HepG2 (cell line): ENCODE measurements around the gene SLC2A2. TPM values are rescaled to one million over a fixed set of nuclear protein-coding genes. Genes with fewer than 3 reads are reported as not detected.

Experiments
- MED8 ChIP-seq: sonication (generic); formaldehyde crosslinking; IDR thresholded peaks from 2 replicates; pipeline ENCODE4 v1.8.1; 2023; ENCODE audit warnings: mild to moderate bottlenecking, missing genetic modification reagents; ENCODE audit not compliant: insufficient replicate concordance
- NFE2 ChIP-seq: sonication (generic); formaldehyde crosslinking; IDR thresholded peaks from 2 replicates; pipeline ENCODE4 v1.4.0; 2020; ENCODE audit warnings: missing genetic modification reagents
- NONO ChIP-seq, 2 experiments: fragments of 450-650 bp in 1 of 2; sonication (generic) in 1 of 2; formaldehyde crosslinking in 1 of 2; IDR thresholded peaks in 1 of 2; conservative IDR thresholded peaks in 1 of 2; 2 replicates each; pipeline versions ENCODE4 v1.6.1 to v1.8.0; 2017 to 2022; ENCODE audit warnings: mild to moderate bottlenecking in 1 of 2, missing genetic modification reagents in 1 of 2, moderate library complexity in 1 of 2
- NPAS2 ChIP-seq: sonication (generic); formaldehyde crosslinking; IDR thresholded peaks from 2 replicates; pipeline ENCODE4 v1.8.0; 2022; ENCODE audit warnings: mild to moderate bottlenecking, missing genetic modification reagents, borderline replicate concordance
- POLR2G ChIP-seq: fragments of 200-400 bp; formaldehyde crosslinking; IDR thresholded peaks from 2 replicates; pipeline ENCODE4 v1.6.1; 2018; ENCODE audit warnings: mild to moderate bottlenecking, low read depth, low read length, moderate library complexity
- SMARCC2 ChIP-seq: fragments of 450-650 bp; IDR thresholded peaks from 2 replicates; pipeline ENCODE4 v1.6.1; 2017; ENCODE audit warnings: antibody characterized with exemption, mild to moderate bottlenecking
- TOPORS ChIP-seq: sonication (generic); formaldehyde crosslinking; IDR thresholded peaks from 2 replicates; pipeline ENCODE4 v1.8.0; 2023; ENCODE audit warnings: mild to moderate bottlenecking, missing genetic modification reagents
- ZNF256 ChIP-seq: sonication (generic); formaldehyde crosslinking; conservative IDR thresholded peaks from 2 replicates; pipeline ENCODE4 v1.4.0; 2020; ENCODE audit warnings: missing genetic modification reagents
- ZNF496 ChIP-seq: sonication (generic); formaldehyde crosslinking; IDR thresholded peaks from 2 replicates; pipeline ENCODE4 v1.8.1; 2023; ENCODE audit warnings: mild to moderate bottlenecking, moderate library complexity, missing genetic modification reagents; ENCODE audit not compliant: insufficient replicate concordance
- polyA plus RNA-seq, 8 experiments: library from polyadenylated mRNA; depleted of rRNA in 3 of 8; stranded (reverse) in 7 of 8; unstranded in 1 of 8; fragments of >200 nt; fragmentation: Illumina TruSeq in 4 of 8; extraction: Trizol in 4 of 8; gene quantifications; 2 replicates each; pipeline versions ENCODE4 v1.2.1 to v1.2.3, GENCODE V29; 2011 to 2016; ENCODE audit warnings: low read depth in 4 of 8, missing spikeins in 1 of 8, mixed read lengths in 1 of 8; ENCODE audit not compliant: insufficient read depth in 1 of 8
- total RNA-seq, 5 experiments: library from RNA; depleted of rRNA; stranded (reverse); fragments of >200 nt; fragmentation: Illumina TruSeq; extraction: Trizol; gene quantifications; 2 replicates each; pipeline ENCODE4 v1.2.3, GENCODE V29; 2016; ENCODE audit warnings: low read depth in 1 of 5
- TF ChIP-seq, protein P1 (sequence below): sonication (generic); formaldehyde crosslinking; IDR thresholded peaks from one replicate; pipeline ENCODE4 v1.5.1; 2020; ENCODE audit warnings: mild to moderate bottlenecking, missing genetic modification reagents; ENCODE audit errors: not compliant biosample characterization
- TF ChIP-seq, protein P2 (sequence below): sonication (generic); formaldehyde crosslinking; IDR thresholded peaks from 2 replicates; pipeline ENCODE4 v1.5.0; 2020; ENCODE audit warnings: missing genetic modification reagents
- TF ChIP-seq, protein P3 (sequence below): sonication (generic); formaldehyde crosslinking; IDR thresholded peaks from 2 replicates; pipeline ENCODE4 v1.8.1; 2023; ENCODE audit warnings: mild to moderate bottlenecking, missing genetic modification reagents
- TF ChIP-seq, protein P4 (sequence below): sonication (generic); formaldehyde crosslinking; IDR thresholded peaks from 2 replicates; pipeline ENCODE4 v1.8.1; 2023; ENCODE audit warnings: mild to moderate bottlenecking, moderate library complexity, missing genetic modification reagents

The SLC2A2 gene
- total and polyA plus RNA-seq, 2 of the 13 experiments (the other 11 are each of a cell fraction or from before 2014, with no cell fraction given) = 19.5 to 23.2 TPM

DNA sequence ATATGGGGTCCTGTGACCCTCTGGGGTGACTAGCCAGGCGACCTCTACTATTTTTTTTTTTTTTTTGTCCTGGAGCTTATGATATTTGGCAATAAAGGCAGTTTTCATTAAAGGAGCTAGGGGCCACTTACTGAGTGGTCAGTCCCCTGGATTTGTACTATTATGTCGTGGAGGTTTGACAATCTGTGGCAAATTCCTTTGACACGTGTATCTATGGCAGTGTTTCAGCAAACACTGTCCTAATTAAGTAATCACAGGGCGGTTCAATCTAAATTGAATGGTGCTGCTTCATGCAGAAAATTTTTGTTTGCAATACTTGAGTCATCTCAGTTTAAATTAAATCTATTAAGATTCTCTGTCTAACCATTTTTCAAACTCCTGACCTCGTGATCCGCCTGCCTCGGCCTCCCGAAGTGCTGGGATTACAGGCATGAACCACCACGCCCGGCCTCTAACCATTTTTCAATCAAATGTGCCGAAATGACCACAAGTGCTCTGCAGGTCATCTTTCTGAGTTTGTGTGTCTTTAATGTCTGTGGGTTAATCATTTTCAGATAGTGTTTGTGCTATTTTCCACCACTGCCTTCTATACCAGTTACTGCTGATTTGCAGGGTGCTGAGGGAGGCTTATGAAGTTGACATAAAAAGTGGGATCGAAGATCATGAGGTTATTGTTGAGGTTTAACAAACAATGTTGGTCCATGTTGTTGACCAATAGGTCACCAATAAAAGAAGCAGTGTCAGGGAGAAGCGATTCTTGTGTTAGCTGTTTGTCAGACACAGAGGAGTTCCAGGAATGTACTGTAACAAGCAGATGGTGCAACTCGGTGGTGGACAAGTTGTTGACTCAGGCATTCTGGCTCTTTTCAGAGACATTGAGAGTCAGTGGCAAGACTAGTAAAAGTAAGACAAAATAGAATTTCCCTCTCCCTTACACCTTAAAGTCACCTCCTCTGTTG is 18.6 kb upstream of the SLC2A2 start (continued):
- TF ChIP-seq, protein P1, sequence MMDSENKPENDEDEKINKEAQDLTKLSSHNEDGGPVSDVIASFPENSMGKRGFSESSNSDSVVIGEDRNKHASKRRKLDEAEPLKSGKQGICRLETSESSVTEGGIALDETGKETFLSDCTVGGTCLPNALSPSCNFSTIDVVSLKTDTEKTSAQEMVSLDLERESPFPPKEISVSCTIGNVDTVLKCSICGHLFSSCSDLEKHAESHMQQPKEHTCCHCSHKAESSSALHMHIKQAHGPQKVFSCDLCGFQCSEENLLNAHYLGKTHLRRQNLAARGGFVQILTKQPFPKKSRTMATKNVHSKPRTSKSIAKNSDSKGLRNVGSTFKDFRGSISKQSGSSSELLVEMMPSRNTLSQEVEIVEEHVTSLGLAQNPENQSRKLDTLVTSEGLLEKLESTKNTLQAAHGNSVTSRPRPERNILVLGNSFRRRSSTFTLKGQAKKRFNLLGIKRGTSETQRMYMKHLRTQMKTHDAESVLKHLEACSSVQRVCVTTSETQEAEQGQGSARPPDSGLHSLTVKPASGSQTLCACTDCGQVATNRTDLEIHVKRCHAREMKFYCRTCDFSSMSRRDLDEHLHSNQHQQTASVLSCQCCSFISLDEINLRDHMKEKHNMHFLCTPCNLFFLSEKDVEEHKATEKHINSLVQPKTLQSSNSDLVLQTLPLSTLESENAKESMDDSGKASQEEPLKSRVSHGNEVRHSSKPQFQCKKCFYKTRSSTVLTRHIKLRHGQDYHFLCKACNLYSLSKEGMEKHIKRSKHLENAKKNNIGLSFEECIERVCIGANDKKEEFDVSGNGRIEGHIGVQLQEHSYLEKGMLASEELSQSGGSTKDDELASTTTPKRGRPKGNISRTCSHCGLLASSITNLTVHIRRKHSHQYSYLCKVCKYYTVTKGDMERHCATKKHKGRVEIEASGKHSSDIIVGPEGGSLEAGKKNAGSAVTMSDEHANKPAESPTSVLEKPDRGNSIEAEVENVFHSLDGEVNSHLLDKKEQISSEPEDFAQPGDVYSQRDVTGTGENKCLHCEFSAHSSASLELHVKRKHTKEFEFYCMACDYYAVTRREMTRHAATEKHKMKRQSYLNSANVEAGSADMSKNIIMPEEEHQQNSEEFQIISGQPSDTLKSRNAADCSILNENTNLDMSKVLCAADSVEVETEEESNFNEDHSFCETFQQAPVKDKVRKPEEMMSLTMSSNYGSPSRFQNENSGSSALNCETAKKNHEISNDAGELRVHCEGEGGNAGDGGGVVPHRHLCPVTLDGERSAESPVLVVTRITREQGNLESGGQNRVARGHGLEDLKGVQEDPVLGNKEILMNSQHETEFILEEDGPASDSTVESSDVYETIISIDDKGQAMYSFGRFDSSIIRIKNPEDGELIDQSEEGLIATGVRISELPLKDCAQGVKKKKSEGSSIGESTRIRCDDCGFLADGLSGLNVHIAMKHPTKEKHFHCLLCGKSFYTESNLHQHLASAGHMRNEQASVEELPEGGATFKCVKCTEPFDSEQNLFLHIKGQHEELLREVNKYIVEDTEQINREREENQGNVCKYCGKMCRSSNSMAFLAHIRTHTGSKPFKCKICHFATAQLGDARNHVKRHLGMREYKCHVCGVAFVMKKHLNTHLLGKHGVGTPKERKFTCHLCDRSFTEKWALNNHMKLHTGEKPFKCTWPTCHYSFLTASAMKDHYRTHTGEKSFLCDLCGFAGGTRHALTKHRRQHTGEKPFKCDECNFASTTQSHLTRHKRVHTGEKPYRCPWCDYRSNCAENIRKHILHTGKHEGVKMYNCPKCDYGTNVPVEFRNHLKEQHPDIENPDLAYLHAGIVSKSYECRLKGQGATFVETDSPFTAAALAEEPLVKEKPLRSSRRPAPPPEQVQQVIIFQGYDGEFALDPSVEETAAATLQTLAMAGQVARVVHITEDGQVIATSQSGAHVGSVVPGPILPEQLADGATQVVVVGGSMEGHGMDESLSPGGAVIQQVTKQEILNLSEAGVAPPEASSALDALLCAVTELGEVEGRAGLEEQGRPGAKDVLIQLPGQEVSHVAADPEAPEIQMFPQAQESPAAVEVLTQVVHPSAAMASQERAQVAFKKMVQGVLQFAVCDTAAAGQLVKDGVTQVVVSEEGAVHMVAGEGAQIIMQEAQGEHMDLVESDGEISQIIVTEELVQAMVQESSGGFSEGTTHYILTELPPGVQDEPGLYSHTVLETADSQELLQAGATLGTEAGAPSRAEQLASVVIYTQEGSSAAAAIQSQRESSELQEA (CRISPR knock-in tag) = no peak
- TF ChIP-seq, protein P2, sequence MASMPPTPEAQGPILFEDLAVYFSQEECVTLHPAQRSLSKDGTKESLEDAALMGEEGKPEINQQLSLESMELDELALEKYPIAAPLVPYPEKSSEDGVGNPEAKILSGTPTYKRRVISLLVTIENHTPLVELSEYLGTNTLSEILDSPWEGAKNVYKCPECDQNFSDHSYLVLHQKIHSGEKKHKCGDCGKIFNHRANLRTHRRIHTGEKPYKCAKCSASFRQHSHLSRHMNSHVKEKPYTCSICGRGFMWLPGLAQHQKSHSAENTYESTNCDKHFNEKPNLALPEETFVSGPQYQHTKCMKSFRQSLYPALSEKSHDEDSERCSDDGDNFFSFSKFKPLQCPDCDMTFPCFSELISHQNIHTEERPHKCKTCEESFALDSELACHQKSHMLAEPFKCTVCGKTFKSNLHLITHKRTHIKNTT (CRISPR knock-in tag) = no peak
- TF ChIP-seq ZNF256 (CRISPR knock-in tag) (peak; percentile 1; the same call in 1 of the 2 replicates), NONO (IDR thresholded peaks at IDR 0.05) (no peak), NONO (CRISPR knock-in tag; conservative IDR thresholded peaks at IDR 0.05) (peak; percentile 96), POLR2G (peak; percentile 60), NPAS2 (no peak), SMARCC2 (peak; percentile 52; the same call in 1 of the 2 replicates), MED8 (CRISPR knock-in tag) (peak; percentile 95), NFE2 (CRISPR knock-in tag) (no peak), ZNF496 (CRISPR knock-in tag) (no peak), TOPORS (0 out of 2 replicates have a peak, but pooled peaks have one; percentile 63)
- TF ChIP-seq, protein P3, sequence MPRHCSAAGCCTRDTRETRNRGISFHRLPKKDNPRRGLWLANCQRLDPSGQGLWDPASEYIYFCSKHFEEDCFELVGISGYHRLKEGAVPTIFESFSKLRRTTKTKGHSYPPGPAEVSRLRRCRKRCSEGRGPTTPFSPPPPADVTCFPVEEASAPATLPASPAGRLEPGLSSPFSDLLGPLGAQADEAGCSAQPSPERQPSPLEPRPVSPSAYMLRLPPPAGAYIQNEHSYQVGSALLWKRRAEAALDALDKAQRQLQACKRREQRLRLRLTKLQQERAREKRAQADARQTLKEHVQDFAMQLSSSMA (CRISPR knock-in tag) = peak; percentile 78; the same call in 1 of the 2 replicates
- TF ChIP-seq, protein P4, sequence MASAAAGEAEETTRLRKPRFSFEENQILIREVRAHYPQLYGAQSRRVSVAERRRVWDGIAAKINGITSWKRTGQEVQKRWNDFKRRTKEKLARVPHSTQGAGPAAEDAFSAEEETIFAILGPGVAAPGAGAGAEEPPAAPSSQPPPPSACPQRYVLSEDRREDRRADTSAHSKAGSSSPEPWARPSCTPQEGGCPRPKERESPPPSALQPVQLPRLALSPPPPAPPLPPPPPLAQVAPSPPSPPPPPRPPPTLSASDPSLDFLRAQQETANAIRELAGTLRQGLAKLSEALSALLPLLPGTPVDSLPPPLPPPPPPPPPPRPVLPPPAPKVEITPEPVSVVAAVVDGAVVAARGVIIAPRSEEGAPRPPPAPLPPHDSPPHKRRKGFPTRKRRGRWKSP (CRISPR knock-in tag) = peak; percentile 84; the same call in 1 of the 2 replicates
